SU-DHL-6 (cell line): Measurements from ENCODE around the gene GCH1.

Experiments
- EZH2phosphoT487 ChIP-seq: fragments of 200-600 bp; sonication (generic), shearing (Covaris generic); conservative IDR thresholded peaks from 2 replicates; pipeline ENCODE4 v1.6.1; 2018; ENCODE audit warnings: mild to moderate bottlenecking, antibody characterized with exemption, low read length, moderate library complexity, mixed read lengths
- TF ChIP-seq, protein P1 (sequence below): fragments of 200-600 bp; sonication (generic); IDR thresholded peaks from one replicate; pipeline ENCODE4 v1.5.1; 2017; ENCODE audit warnings: antibody characterized with exemption, mild to moderate bottlenecking, low read length, moderate library complexity; ENCODE audit not compliant: insufficient read depth, poor library complexity, severe bottlenecking

DNA sequence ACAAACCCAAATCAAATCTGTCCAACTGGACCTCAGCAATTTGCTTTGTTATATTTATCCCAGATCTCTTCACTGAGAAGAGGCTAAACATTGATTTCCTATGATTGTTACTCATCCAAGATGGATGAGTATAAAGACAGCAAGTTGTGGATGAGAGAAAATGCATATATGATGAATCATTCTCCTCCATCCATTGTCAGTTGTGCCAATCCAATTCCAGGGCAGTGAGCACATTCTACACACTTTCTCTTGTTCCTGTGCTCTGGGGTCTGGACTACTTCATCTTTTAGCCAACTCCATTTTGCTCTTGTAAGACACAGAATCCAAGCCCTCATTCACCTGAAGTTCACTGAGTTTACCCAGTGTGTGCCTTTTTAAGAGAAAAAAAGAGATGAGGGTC is 105.7 kb downstream of the GCH1 start:
- TF ChIP-seq, protein P1, sequence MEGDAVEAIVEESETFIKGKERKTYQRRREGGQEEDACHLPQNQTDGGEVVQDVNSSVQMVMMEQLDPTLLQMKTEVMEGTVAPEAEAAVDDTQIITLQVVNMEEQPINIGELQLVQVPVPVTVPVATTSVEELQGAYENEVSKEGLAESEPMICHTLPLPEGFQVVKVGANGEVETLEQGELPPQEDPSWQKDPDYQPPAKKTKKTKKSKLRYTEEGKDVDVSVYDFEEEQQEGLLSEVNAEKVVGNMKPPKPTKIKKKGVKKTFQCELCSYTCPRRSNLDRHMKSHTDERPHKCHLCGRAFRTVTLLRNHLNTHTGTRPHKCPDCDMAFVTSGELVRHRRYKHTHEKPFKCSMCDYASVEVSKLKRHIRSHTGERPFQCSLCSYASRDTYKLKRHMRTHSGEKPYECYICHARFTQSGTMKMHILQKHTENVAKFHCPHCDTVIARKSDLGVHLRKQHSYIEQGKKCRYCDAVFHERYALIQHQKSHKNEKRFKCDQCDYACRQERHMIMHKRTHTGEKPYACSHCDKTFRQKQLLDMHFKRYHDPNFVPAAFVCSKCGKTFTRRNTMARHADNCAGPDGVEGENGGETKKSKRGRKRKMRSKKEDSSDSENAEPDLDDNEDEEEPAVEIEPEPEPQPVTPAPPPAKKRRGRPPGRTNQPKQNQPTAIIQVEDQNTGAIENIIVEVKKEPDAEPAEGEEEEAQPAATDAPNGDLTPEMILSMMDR, result no peak
- no peak for TF ChIP-seq EZH2phosphoT487
